Stimulated activated CD4-positive, alpha-beta T cell treated with anti-CD3 and anti-CD28 coated beads, Interleukin-15, amount 100 ng/mL, for 48 hours (primary cell): ENCODE measurements around the gene RPL38.
A peak's percentile ranks its signal among the peaks of the same experiment; 100 is the strongest.

Experiments used
- DNase-seq, 2 donors: peaks; one replicate each; pipeline ENCODE4 v3.0.0-alpha.2; 2020; ENCODE audit warnings: low read depth in 2 of 2

RPL38 gene

GRCh38 chr17:74203439-74204240 lies at the start of gene RPL38:
TSS of gene RPL38 (plus strand) at chr17:74203678. CDS start at chr17:74203956, 278 bp downstream.
- DNase-seq, result peak; percentile 92 to 94

GRCh38 chr17:74153821-74154430 lies 49.6 kb upstream of the RPL38 start:
- no peak for DNase-seq

- no peak for DNase-seq
These were observed 46.6 kb upstream of the RPL38 start for GRCh38 chr17:74156878-74157277.

- DNase-seq, result no peak
These were observed 46.1 kb upstream of the RPL38 start for GRCh38 chr17:74157366-74157765.

GRCh38 chr17:74158761-74159160 lies 44.7 kb upstream of the RPL38 start:
- no peak for DNase-seq

GRCh38 chr17:74159226-74159840 lies 44.1 kb upstream of the RPL38 start:
- DNase-seq, result no peak

GRCh38 chr17:74160656-74161502 lies 42.6 kb upstream of the RPL38 start:
- no peak for DNase-seq

- DNase-seq, result no peak
These were observed 42.0 kb upstream of the RPL38 start for GRCh38 chr17:74161503-74161875.

- no peak for DNase-seq
These were observed 40.1 kb upstream of the RPL38 start for GRCh38 chr17:74163271-74163821.

GRCh38 chr17:74163836-74164235 lies 39.6 kb upstream of the RPL38 start:
- DNase-seq, result no peak

- DNase-seq, result no peak
These were observed 38.9 kb upstream of the RPL38 start for GRCh38 chr17:74164446-74165045.

GRCh38 chr17:74165797-74166365 lies 37.6 kb upstream of the RPL38 start:
- DNase-seq, result no peak

- DNase-seq, result no peak
These were observed 32.6 kb upstream of the RPL38 start for GRCh38 chr17:74170924-74171323.

GRCh38 chr17:74172700-74173099 lies 30.8 kb upstream of the RPL38 start:
- DNase-seq, result no peak

GRCh38 chr17:74176546-74177001 lies 26.9 kb upstream of the RPL38 start:
- peak; percentile 22 to 28 for DNase-seq

- DNase-seq, result no peak
These were observed 26.4 kb upstream of the RPL38 start for GRCh38 chr17:74177018-74177450.

- no peak for DNase-seq
These were observed 23.9 kb upstream of the RPL38 start for GRCh38 chr17:74179576-74179975.

GRCh38 chr17:74180336-74180735 lies 23.1 kb upstream of the RPL38 start:
- no peak for DNase-seq

- no peak for DNase-seq
These were observed 22.1 kb upstream of the RPL38 start for GRCh38 chr17:74181341-74181740.

- DNase-seq, result no peak
These were observed 21.3 kb upstream of the RPL38 start for GRCh38 chr17:74182041-74182723.
